ENCODE data around the gene NUP62. TPM values are rescaled to one million over a fixed set of nuclear protein-coding genes. Genes with fewer than 3 reads are reported as not detected.

NUP62 gene
- total RNA-seq, 1 experiment from 2014 or later: 85.2 TPM

DNA sequence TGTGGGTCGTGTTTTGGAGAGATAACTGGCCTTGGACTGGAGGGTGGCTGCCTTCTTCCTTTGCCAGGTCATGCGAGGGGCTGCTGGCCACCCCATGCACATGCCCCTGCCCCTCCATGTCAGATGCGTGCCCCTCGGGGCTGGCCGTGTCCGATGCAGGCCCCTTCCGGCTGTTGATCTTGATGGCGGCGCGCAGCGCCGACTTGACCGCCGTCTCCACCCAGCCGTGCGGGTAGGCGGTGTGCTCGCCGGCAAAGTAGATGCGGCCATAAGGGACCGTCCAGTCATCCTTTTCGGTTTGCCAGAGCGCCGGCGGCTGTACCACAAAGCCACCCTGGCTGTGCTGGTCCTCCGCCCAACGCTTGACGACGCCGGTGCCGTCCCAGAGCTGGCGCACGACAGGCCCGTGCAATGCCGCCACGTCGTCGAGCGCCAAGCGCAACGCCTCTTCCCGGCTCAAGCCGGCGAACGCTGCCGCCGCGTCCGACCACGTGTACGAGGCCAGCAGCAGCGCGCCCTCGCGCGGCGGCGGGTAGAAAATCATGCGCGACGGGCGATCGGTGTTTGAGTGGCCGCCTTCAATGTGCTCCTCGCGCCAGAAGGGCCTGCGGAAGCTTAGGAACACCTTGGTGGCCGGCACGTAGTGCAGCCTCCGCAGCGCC, 39.5 kb downstream of the NUP62 start:
- H3K9me3 ChIP-seq (ENCODE audit: control insufficient read depth in 1 of 2, insufficient read depth in 1 of 2, low read depth in 1 of 2, low read length in 2 of 2): no peaks in the 10 kb centered on the region
- H2AFZ ChIP-seq (ENCODE audit: low read depth, low read length, poor library complexity, severe bottlenecking): no peak overlapping the region
- H3K9ac ChIP-seq (ENCODE audit: low read length): peak overlapping the region; percentile 43; the same call in 1 of the 2 replicates
- TF ChIP-seq, protein P1, sequence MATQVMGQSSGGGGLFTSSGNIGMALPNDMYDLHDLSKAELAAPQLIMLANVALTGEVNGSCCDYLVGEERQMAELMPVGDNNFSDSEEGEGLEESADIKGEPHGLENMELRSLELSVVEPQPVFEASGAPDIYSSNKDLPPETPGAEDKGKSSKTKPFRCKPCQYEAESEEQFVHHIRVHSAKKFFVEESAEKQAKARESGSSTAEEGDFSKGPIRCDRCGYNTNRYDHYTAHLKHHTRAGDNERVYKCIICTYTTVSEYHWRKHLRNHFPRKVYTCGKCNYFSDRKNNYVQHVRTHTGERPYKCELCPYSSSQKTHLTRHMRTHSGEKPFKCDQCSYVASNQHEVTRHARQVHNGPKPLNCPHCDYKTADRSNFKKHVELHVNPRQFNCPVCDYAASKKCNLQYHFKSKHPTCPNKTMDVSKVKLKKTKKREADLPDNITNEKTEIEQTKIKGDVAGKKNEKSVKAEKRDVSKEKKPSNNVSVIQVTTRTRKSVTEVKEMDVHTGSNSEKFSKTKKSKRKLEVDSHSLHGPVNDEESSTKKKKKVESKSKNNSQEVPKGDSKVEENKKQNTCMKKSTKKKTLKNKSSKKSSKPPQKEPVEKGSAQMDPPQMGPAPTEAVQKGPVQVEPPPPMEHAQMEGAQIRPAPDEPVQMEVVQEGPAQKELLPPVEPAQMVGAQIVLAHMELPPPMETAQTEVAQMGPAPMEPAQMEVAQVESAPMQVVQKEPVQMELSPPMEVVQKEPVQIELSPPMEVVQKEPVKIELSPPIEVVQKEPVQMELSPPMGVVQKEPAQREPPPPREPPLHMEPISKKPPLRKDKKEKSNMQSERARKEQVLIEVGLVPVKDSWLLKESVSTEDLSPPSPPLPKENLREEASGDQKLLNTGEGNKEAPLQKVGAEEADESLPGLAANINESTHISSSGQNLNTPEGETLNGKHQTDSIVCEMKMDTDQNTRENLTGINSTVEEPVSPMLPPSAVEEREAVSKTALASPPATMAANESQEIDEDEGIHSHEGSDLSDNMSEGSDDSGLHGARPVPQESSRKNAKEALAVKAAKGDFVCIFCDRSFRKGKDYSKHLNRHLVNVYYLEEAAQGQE (IDR thresholded peaks at IDR 0.05; ENCODE audit: low read depth): no peak
- TF ChIP-seq POLR2A (IDR thresholded peaks at IDR 0.05; ENCODE audit: borderline replicate concordance, extremely low read depth, insufficient read depth, insufficient read length) (no peak), POLR2AphosphoS5 (IDR thresholded peaks at IDR 0.05; ENCODE audit: low read depth, low read length) (no peak), SP1 (IDR thresholded peaks at IDR 0.05; ENCODE audit: low read depth) (no peak; the same call in 1 of the 2 replicates), EZH2 (IDR thresholded peaks at IDR 0.05) (no peak)
- TF ChIP-seq, protein P2, sequence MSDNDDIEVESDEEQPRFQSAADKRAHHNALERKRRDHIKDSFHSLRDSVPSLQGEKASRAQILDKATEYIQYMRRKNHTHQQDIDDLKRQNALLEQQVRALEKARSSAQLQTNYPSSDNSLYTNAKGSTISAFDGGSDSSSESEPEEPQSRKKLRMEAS (IDR thresholded peaks at IDR 0.05): peak; percentile 99
- TF ChIP-seq, protein P3, sequence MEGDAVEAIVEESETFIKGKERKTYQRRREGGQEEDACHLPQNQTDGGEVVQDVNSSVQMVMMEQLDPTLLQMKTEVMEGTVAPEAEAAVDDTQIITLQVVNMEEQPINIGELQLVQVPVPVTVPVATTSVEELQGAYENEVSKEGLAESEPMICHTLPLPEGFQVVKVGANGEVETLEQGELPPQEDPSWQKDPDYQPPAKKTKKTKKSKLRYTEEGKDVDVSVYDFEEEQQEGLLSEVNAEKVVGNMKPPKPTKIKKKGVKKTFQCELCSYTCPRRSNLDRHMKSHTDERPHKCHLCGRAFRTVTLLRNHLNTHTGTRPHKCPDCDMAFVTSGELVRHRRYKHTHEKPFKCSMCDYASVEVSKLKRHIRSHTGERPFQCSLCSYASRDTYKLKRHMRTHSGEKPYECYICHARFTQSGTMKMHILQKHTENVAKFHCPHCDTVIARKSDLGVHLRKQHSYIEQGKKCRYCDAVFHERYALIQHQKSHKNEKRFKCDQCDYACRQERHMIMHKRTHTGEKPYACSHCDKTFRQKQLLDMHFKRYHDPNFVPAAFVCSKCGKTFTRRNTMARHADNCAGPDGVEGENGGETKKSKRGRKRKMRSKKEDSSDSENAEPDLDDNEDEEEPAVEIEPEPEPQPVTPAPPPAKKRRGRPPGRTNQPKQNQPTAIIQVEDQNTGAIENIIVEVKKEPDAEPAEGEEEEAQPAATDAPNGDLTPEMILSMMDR (IDR thresholded peaks at IDR 0.05 in 2 of 3, conservative IDR thresholded peaks at IDR 0.05 in 1 of 3; ENCODE audit: borderline replicate concordance in 1 of 3, insufficient read depth in 1 of 3, low read depth in 2 of 3, low read length in 2 of 3): peak in 2 of 3 experiments; percentile 46 to 61; a peak in 4 of 6 replicates
- CTCF ChIA-PET: no interaction called here
- H3K27ac ChIP-seq (ENCODE audit: low read depth, low read length): peak overlapping the region; percentile 56; the same call in 1 of the 2 replicates
- no peaks in the 10 kb centered on the region for H3K79me2 ChIP-seq (ENCODE audit: insufficient read depth, low read length)
- peak; percentile 78 for ATAC-seq
- H3K4me1 ChIP-seq (ENCODE audit: control insufficient read depth in 1 of 2, insufficient read depth in 2 of 2, low read length in 2 of 2): peaks cover 6 to 17% of the 10 kb centered on the region in 2 experiments
- peak overlapping the region; percentile 78 for H3K4me2 ChIP-seq (ENCODE audit: low read length)
- intact Hi-C loops (cut with micrococcal nuclease): no loop called here
- peak overlapping the region; percentile 28 to 50 for H3K4me3 ChIP-seq (replicated peaks in 1 of 2; ENCODE audit: low read depth in 1 of 2, low read length in 2 of 2)
- POLR2A ChIA-PET: interaction anchor here (1.3 kb wide), 1 partner anchor 21 kb away, joined by 5 read pairs; no protein-coding TSS in a partner anchor
- RAD21 ChIA-PET (ENCODE audit: low non-redundant PET in 1 of 2, low total read pairs in 2 of 2, uncharacterized antibody in 2 of 2, unreplicated experiment in 2 of 2): interaction anchor here in 1 of 2 experiments (0.6 kb wide), 1 partner anchor 19 kb away, joined by 3 read pairs; no protein-coding TSS in a partner anchor
- no peaks in the 10 kb centered on the region for H3K27me3 ChIP-seq (ENCODE audit: insufficient read depth, low read length)
- H3K36me3 ChIP-seq (ENCODE audit: control insufficient read depth in 1 of 2, insufficient read depth in 2 of 2, low read length in 2 of 2): no peaks in the 10 kb centered on the region
- DNase-seq (ENCODE audit: low read depth, low spot score): peak; percentile 53
- H3K9me2 ChIP-seq (ENCODE audit: insufficient read depth): no peaks in the 10 kb centered on the region
- no peaks in the 10 kb centered on the region for H4K20me1 ChIP-seq (ENCODE audit: insufficient read depth)
- no TSS peak for BruUV-seq (replicated peaks)
